ENCODE data around the gene POLE4.

The POLE4 gene

DNA sequence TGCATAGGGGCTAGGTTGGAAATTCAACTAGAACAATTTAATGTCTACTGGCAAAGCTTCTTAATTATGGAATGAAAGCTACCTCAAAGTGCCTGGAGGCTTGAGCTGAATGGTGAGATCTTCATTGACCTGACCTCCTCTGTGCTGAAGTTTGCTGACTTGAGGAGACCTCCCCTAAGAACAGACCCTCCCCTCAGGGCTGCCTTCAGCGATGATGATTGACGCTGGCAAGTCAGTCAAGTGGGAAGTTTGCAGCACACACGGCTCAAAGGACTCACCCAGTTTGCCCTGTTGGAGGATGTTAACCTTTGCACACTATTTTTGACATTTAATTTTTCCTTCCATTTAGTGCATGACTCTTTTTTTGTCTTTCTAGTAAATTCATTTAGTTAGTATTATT, 17.2 kb upstream of the POLE4 start:
- DNase-seq, result no peak

DNA sequence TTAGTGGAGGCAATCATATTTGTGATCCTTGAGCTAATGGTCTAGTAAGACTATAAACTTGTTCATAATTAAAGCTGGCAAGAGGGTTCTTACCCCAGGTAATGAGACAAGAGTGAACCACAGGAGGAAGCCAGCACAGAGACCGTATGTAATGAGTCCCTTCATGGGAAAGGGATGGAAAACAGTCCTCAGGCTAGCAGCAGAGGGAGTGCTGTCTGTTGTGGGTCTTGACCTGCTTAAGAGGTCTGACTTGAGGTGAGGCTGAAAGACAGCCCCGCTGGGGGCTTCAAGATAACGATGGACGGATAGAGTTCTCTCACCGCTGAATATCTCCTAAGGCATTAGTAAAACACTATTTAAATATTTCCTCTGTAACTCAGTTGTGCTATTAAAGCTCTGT, 16.2 kb upstream of the POLE4 start:
- DNase-seq, result no peak

DNA sequence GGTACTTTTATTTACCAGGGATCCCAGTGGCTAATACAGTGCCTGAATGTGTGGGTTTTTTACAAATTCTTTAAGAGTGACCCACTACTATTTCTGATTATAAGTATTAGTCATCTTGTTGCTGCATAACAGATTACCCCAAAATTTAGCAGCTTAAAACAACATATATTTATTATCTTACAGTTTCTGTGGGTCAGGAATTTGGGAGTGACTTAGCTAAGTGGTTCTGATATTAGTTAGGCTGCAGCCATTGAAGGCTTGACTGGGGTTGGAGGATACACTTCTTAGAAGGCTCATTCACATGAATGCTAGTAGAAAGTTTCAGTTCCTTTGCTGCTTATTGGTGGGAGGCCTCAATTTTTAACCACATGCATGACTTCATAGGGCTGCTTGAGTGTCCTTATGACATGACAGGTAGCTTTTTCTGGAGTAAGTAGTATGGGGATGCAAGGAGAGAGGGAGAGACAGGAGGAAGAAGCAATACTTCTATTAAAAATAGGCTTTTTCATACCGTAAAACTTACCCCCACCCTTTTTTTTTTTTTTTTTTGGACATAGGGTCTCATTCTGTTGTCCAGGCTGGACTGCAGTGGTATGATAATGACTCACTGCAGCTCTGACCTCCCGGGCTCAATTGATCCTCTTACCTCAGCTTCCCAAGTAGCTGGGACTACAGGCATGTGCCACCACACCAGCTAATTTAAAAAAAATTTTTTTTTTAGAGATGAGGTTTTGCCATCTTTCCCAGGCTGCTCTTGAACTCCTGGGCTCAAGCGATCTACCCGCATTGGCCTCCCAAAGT, 13.3 kb upstream of the POLE4 start:
- no peak for DNase-seq

DNA sequence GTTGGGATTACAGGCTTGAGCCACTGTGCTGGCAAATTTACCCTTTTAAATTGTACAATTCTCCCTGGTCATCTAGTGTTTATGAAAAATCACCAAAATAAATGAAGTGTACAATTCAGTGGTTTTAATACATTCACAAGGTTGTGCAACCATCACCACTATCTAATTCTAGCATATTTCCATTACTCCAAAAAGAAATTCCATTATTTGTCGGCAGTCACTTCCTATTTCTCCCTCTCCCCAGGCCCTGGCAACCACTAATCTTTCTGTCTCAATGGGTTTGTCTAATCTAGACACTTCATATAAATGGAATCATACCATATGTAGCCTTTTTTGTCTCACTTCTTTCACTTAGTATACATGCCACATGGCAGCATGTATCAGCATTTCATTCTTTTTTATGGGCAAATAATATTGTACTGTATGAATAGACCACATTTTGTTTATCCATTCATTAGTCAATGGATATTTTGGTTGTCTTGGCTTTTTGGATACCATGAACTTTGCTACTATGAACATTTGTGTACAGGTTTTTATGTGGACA, 12.6 kb upstream of the POLE4 start:
- DNase-seq, result no peak

DNA sequence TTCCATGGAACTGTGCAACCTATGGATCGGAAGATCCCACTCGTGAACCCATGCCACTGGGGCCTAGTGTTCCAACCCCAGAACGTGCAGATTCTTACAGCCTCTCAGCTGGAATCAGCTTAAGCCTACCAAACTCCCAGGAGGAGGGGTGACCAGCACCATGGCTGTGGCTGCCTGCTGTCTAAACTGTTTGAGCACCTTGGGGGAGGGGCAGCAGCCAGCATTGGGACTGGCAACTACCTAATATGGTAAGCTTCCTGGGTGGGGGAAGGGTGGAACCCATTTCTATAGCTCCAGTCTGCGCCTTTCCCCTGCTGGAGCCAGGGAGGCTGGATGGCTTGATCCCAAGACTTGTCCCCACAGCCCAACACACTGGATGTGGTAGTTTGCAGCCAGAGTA, 10.7 kb upstream of the POLE4 start:
- no peak for DNase-seq

DNA sequence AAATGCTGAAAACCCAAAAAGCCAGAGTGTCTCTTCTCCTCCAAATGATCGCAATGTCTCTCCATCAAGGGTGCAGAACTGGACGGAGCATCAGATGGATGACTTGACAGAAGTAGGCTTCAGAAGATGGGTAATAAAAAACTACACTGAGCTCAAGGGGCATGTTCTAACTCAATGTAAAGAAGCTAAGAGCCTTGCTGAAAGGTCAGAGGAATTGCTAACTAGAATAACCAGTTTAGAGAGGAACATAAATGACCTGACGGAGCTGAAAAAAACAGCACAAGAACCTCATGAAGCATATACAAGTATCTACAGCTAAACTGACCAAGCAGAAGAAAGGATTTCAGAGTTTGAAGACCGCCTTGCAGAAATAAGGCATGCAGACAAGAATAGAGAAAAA, 9.7 kb upstream of the POLE4 start:
- no peak for DNase-seq

DNA sequence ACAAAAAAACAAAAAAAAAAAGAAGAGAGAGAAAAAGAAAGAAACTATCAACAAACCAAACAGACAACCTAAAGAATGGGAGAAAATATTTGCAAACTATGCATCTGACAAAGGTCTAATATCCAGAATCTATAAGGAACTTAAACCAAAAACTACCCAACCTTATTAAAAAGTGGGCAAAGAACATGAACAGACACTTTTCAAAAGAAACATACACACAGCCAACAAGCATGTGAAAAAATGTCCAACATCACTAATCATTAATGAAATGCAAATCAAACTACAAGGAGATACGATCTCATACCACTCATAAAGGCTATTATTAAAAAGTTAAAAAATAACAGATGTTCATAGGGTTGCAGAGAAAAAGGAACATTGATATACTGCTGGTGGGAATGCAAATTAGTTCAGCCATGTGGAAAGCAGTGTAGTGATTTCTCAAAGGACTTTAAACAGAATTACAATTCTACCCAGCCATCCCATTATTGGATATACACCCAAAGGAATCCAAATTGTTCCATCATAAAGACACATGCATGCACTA, 7.2 kb upstream of the POLE4 start:
- no peak for DNase-seq

DNA sequence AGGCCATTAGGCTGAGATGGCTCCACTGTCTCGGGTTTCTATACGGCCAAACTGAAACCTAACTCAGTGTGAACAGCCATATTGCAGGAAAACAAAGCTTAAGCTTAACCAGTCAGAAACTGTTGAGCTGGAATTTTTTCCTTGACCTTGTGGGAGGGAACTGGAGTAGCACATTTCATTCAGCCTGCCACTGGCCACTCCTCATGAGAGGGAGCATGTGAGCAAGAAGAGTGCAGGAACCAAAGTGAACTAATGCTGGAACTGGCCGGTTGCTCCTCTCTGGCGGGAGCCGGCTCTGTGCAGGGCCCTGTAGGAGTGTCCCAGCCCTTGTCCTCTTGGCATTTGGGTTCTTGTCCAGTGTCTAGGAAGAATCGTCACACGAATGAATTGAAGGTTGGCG, 5.9 kb upstream of the POLE4 start:
- DNase-seq, result no peak

DNA sequence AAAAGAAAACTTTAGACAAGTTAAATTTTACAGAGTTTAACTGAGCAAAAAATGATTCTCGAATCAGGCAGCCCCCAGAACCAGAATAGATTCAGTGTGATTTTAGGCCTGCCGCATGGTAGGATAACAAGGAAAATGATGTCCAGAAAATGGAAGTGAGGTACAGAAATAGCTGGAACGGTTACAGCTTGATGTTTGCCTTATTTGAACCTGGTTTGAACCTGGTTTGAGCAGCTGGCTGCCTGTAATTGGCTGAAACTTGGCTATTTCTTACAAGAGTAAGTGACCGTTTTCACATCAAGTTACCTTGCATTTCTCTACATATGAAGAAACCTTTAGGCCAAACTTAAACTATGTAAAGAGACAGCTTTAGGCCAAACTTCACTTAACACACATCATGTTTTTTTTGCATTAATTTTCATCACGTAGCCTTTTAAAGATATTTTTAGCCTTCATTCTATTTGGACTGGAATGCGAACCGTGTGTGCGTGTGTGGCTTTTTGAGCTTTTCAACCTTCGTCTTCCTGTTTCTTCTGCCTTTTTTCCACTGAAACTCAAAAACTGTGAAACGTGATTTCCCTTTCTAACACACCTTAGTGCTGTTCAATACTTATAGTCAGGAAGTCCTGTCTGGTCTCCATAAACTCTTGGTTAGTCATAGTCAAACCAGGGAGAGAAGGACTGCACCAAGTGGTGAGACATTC, 4.5 kb upstream of the POLE4 start:
- no peak for DNase-seq

DNA sequence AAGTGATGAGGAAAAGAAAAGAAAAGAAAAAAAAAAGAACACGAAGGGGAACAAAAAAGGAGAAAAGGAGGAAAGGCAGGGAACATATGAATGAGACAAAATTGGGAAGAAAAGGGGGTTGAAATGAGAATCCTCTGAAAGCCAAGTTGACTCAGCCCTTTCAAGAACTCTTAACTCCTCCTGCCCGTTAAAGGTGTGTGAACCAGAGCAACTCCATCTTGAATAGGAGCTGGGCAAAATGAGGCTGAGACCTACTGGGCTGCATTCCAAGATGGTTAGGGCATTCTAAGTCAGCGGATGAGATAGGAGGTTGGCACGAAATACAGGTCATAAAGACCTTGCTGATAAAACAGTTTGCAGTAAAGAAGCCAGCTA, 4.0 kb upstream of the POLE4 start:
- DNase-seq, result no peak

DNA sequence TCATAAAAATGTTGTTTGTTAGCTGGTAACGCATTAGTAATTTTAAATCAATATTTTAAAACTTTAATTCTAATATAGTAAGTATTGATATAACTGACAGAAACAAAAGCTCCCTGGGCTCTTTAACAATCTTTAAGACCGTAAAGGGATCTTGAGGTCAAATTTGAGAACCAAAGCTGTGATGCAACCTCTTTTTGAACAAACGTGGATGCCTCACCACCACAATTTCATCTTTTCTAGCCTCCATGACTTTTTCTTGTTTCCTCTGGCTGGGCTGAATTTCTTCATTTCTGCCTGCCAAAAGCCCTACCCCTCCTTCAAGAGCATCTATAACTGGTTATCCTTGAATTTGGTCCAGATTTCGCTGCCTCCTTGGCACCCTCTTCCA, 563 bp upstream of the POLE4 start:
- DNase-seq, result no peak

DNA sequence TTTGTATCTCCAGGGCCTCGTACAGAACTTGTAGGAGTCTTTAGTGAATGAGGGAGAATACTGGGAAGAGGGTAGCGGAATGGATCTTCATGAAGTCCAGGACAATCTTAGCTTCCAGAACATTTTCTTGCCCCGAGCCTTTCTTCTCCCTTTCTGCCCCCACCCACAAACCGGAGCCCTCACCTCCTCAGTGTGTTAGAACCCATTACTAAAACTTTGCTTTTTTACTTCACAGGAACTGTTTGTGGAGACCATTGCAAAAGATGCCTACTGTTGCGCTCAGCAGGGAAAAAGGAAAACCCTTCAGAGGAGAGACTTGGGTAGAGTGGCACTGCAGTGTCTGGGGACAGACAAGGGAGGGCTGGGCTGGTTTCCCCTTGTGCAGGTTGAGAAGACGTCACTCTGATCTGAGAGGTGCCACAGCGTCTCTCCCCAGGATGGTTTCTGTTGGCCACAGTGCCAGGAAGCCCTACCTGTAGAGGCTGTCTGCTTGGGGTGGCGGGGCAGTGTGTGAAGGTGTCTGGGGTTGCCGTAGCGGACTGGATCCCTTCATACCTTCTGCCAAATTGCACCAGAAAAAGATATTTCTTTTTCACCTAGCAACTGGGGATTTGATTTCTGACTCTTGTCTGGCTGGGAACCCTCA, 786 bp downstream of the POLE4 start:
- no peak for DNase-seq

DNA sequence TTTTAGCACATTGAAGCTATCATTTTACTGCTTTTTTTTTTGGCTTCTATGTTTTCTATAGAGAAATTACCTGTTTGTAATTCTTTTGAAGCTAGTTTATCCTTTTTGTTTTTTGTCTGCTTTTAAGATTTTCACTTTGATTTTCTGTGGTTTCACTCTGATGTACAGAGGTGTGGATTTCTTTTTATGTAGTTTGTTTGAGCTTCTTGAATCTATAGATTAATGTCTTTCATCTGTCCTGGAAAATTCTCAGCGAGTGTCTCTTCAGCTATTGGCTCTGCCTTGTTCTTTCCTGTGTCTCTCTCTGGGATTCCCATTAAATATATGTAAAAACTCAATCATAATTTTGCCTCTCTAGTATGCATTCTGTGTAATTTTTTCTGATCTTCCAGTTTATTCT, 8.4 kb downstream of the POLE4 start:
- no peak for DNase-seq

DNA sequence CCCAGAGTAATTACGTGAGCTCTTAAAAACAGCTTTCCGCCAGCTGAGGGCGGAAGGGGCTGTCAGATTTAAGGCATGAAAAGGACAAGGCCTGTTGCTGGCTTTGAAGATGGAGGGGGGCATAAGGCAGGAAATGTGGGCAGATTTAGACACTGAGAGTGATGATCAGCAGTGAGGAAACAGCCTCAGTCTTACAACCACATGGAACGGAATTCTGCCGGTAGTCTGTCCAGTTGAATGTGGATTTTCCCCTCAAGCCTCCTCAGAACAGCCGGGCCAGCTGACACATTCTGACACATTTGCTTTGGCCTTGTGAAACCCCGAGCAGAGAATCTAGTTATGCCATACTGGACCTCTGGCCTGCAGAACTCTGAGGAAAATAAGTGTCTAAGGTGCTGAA, 16.6 kb downstream of the POLE4 start:
- no peak for DNase-seq

DNA sequence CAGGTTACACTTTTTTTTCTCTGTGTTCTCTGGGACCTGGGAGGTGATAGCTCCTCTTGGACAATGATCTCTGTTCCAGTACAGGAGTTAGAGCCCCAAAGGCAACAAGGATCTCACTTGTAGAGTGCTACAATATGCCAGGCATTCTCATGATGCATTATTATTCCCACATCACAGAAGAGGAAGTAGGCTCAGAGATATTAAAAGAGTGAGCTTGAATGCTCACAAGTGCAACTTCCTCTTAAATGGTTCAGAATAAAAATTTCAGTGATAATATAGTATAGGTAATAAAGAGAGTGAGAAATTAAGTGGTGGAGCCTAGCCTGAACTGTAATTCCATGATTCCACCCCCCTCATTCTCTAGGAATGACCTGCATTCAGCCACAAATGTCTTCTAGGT, 21.4 kb downstream of the POLE4 start:
- no peak for DNase-seq

DNA sequence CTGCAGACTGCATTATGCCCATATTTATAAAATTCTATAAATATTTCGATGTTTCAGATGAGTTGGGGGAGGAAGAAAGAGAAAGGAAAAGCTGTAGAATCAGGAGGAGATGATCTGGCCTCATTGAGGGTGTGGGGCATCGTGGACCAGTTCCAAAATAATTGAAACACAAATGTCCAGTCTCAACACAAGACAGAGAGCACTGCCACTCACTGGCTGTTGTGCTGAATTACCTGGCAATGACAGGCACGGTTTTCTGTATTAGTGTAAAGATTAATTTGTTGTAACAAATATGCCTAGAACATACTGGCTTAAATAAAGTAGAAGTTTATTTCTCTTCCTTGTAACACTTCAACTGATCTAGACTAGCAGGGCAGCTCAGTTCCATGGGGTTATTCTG, 24.1 kb downstream of the POLE4 start:
- no peak for DNase-seq

DNA sequence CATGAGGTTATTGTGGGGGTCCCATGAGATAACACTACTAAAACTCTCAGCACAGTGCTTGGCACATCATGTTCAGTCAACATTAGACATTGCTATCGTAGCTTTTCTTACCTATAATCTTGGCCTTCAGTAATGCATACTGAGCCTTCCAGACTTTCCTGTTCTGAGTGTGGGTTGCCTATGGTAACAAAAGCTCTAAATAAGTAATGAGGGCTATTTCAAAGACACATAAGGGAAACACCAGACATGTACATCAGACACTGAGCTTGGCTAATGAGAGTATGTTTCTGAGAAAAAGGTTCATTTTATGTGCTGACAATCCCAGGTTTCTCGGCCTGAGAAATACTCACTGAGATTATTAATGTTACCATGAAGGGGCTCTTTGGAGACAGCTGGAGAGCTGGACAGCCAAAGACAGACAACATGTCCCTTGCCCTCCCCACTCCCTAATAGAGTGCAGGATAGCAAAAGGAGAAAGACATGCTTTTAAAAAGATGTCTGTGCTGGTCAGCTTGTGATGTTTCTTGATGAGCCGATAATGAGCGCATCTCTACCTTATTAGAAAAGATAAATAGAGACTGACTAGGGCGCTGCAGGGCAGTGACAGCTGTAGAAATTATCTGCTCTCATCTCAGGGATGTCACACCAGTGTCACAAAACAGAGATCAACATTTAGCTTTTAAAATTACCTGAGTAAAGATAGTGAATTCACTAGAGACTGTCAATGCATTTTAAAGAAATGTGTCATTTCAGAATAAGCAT, 25.4 kb downstream of the POLE4 start:
- DNase-seq, result no peak

DNA sequence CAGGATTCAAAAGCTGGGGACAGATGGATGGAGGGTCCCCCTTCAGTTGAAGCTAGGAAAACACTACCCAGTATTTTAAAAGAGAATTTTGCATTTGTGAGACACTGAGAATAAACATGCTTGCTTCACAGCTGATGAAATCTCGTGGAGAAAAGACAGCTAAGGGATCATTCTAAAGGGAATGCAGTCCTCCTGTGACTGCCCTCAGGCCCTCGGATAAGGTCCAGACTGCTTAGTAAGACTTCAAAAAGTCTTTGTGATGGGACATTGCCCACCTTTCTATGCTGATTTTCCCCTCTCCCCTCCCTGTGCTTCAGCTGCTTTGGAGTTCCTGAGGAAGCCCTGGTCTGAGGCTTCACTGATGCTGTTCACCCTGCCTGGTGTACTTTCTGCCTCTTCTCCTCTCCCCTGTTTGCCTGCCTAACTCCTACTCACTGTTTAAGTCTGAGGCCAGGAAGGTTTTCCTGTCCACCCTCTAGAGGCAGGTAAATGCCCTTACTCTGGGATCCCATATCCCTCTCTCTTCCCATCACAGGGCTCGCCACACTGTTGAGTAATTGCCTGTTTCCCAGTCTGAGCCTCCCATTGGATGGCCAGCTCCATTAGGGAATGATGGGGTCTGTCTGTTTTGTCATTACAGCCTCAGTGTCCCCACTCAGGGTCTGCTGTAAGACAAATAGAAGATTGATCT, 26.6 kb downstream of the POLE4 start:
- no peak for DNase-seq

DNA sequence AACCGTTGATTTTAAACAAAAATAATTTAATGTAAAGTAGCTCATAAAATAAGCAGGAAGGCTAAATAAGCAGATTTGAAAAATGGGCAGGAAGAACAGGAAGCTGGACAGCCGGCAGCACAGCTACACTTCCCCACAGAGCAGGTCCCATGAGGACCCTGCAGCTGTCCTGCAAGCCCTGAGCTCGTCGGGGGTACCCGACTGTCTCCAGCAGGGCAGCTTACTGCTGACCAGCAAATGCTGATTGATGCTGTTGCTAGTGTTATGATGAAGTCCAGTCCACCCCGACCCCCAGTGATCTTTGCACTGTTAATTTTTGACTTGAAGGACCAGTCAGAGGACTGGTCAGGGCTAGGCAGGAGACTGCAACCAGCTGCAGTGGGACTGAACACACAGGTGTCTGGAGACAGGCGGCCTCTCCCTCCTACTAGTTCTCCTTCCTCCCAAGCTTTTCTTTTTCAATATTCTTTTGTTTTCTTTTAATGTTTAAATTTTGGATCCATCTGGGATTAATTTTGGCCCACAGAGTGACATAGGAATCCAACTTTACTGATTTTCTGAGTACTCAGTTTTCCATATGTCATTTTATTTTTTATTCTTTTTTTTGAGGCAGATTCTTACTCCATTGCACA, 27.7 kb downstream of the POLE4 start:
- no peak for DNase-seq

DNA sequence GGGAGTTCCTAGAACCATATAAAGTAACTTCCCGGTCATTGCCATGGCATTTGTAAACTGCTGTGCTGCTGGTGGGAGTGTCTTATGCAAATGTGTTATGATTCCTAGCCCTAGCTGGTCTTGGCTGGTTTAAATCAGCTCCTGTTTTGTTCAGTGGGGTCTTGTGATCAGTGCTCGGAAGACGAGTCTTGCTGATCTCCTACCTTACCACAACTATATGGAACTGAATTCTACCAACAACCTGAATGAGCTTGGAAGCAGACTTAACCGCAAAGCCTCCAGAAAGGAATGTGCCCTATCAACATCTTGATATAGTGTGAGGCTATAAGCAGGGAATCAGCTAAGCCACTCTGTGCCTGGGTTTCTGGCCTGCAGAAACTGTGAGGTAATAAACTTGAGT, 33.5 kb downstream of the POLE4 start:
- no peak for DNase-seq

DNA sequence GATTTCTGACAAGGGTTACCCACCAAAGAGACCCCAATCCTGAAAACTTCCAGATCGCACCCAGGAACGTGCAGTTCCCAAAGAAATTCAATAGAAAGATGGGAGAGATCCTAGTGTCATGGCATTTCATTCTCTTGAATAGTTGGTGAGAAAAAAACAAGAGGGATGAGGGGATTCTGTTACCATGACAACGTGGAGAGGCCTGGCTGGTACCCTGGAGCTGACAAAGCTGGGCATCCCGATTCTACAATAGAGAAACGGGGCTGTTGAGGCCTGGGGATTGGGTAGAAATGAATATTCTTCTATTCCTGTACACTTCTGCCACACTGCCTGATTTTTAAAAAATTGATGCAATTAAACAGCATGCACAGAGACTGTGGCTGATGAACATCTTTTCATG, 41.0 kb downstream of the POLE4 start:
- DNase-seq, result no peak

DNA sequence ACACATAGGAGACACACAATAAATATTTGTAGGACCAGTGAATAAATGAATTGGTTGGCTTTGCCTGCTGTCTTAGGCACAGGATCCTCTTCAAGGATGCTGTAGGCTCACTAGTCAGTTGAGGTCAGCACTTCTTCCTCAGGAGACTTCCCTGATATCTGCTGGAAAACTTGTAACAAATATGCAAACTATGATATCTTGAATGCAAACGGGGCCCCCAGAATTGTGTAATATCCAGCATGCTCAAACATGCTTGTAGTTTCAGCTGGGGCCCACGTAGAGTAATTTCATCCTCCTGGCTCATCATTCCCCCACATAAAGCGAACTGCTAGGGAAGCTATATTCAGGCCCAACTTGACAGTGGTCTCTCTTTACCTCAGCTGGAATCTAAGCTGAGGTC, 43.6 kb downstream of the POLE4 start:
- DNase-seq, result no peak
